Stimulated activated CD8-positive, alpha-beta memory T cell treated with anti-CD3 and anti-CD28 coated beads, Interleukin-4, amount 100 ng/mL, for 24 hours (primary cell): ENCODE data around the gene ADGRG1.
A peak's percentile ranks its signal among the peaks of the same experiment; 100 is the strongest.

Source experiments
- DNase-seq: peaks from one replicate; pipeline ENCODE4 v3.0.0-alpha.2; 2020; ENCODE audit warnings: low read depth

The ADGRG1 gene

DNA sequence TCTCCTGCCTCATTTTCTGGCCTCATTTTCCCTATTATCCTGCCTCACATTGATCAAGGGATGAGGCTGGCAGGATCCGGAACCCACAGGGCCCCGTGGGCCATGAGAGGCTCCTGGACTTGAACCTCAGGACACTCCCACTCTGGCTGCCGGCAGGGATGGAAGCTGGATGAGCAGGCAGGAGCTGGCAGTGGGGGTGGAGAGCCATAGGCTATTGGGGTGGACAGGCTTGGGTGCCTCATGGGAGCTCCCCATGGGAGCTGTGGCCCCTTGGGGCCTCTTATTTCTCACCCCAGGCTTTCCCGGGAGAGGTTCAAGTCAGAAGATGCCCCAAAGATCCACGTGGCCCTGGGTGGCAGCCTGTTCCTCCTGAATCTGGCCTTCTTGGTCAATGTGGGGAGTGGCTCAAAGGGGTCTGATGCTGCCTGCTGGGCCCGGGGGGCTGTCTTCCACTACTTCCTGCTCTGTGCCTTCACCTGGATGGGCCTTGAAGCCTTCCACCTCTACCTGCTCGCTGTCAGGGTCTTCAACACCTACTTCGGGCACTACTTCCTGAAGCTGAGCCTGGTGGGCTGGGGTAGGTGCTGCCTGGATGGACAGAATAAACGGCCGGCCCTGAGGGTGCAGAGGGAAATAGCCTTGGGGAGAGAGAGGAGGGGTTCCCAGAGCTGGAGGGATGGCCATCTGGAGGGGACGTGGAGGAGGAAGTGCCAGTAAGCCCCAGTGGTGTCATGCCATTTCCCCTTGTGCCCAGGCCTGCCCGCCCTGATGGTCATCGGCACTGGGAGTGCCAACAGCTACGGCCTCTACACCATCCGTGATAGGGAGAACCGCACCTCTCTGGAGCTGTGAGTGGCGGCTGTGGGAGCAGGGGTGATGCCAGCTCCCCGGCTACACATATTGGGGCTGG lies 55.5 kb downstream of the ADGRG1 start:
- no peak for DNase-seq

DNA sequence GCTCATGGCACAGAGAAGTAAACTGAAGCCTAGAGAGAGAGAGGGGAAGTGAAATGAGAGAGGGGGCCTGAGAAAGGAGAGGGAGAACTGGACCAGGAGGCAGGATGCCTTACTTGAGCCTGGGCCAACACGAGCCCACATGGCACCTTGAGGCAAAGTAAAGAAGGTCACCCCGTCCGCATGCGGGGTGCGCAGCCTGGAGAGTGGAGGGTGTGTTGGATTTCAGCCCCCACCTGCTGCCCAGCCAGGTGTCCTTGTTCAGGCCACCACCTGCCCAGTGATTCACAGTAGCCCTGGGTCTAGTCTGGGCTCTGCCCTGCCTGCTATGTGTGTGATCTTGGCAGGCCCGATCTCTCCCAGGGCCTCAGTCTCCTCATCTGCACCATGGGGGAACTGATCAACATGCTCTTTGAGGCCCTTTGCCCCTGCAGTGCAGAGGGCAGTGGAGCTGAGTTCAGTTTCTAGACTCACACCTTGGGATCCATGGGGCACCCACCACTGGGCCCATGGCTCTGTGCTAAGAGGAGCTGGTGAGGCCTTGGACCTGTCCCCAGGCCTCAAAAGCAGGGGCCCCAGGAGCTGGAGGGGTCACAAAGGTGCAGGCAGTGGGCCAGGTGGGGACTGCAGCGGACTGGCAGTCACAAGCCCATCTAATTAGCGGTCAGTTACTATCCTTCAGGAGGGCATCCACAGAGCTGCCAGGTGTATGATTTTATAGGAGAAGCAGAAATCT lies 56.4 kb downstream of the ADGRG1 start:
- no peak for DNase-seq

DNA sequence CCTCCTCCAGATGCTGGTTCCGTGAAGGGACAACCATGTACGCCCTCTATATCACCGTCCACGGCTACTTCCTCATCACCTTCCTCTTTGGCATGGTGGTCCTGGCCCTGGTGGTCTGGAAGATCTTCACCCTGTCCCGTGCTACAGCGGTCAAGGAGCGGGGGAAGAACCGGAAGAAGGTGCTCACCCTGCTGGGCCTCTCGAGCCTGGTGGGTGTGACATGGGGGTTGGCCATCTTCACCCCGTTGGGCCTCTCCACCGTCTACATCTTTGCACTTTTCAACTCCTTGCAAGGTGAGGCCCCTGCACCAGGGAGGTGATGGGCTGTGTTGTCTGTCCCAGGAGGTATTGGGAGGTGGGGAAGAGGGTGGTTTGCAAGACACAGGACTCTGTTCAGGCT lies 57.2 kb downstream of the ADGRG1 start:
- DNase-seq = no peak

DNA sequence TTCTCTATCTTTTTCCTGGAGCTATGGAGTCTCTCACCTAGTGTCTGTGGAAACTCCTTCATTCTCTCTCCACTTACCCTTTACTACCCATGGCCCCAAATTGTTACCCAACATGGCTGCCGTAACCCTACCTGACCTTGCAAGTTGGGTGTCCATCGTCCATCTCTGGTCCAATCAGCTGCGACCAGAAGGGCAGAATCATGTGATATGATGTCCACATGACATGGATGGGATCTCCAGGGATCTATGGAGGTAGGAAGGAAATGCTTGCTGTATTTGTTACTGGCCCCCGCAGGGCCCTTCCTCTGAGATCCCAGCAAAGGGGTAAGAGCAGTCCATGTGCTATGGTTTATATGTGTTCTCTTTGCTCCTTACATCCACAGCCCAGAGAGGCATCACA lies 58.1 kb downstream of the ADGRG1 start:
- DNase-seq = no peak

DNA sequence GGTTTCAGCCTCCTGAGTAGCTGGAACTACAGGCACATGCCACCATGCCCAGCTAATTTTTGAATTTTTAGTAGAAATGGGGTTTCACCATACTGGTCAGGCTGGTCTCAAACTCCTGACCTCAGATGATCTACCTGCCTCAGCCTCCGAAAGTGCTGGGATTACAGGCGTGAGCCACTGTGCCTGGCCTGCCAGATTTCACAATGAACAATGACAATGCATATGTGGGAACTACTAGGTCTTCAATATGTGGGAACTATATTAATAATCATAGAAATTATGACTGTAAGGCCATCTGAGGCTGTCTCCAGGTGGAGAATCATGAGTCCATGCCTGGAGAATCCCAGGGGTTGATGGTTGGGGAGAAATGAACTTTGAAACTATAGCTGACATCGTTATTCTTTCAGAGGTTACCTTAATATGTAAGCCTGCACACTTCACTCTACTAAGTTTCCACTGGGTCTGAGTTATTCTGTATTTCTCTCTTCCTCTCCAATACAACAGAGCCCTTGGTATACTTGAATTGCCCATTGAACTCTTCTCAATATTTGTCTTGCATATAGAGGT lies 59.0 kb downstream of the ADGRG1 start:
- no peak for DNase-seq

DNA sequence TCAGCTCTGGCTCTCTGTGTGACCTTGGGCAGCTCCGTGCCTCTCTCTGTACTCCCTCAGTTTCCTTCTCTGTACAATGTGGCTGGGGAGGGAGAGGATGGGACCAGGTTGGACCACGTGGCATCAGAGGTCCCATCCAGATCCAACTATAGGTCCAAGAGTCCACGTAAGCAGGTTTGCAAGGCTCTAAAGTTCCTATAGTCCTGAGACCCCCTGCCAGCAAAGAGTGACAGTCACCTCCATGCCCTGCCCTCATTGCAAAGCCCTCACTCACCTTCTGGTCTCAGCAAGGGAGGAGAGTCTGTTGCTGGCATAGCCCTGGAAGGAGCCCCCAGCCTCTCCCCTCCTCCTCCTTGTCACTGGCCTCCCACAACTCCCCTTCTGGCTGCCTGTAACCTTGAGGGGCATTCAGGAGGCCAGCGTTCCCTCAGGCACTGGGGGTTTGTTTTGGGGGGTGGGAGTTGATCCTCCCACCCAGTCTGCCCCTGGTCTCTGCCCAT lies 60.1 kb downstream of the ADGRG1 start:
- no peak for DNase-seq

DNA sequence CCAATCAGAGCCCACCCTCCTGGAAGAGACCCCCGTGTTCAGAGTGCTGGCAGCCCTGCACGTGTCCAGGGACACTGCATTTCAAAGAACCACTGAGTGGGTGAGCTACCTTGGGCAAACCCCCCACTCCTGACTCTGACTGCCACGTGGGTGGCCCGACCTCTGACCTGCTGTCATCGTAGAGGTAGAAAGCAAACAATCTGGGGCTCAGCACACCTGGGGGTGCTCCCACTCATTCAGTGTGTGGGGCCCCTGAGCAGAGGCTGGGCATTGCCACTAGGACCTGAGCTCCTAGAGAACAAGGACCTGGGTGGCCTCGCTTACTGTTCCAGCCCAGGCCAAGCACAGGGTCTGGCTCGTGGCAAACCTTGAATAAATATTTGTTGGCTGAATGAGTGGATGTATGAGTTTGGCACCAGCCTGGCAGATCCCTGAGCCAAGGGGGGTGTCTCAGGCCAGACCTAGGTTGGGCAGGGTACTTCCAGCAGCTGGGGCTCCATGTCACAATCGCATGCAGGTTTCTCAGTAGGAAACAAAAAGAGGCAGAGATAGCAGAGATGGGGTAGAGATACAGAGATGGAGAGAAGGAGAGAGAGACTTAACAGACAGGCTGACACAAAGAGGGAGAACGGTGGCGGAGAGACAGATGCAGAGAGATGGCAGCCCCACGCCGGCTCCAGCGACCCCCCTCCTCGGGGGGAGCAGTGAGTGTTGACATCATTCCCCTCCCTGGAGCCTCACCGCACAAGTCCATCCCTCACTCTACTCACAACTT lies 60.7 kb downstream of the ADGRG1 start:
- DNase-seq = no peak

DNA sequence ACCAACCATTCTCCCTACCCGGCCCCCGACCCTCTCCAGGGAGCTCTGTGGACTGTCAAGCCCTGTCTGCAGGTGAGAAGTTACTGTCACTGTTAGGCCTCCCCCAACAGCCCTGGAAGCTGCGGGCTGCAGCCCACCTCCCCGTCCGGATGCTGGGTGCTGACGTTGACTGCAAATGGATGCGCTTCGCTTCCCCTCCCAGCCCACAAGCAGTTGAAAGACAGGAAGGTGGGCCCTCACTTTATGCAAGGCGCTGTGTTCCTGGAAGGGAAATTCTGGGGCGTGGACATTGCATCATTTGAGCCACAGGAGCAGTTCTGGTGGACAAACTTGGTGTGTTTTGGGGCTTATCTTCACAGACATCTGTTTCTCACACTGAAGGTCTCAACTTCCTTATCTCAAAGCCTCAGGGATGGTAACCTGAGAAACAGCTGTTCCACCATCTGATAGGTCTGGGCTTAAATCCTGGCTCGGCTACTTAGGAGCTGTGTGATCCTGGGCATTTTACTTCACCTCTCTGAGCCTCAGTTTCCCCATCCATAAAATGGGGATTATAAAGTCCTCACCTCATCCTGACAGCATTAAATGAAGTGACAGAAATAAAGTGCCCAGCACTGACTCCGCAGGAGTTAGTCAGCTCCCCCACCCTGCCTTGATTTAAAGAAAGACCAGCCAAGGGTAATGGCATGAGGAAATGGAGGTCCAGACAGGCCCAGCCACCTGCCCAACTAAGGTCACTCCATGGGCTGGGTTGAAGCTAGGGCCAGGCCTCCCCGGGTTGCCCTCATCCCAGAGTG lies 61.5 kb downstream of the ADGRG1 start:
- peak; percentile 22 for DNase-seq

DNA sequence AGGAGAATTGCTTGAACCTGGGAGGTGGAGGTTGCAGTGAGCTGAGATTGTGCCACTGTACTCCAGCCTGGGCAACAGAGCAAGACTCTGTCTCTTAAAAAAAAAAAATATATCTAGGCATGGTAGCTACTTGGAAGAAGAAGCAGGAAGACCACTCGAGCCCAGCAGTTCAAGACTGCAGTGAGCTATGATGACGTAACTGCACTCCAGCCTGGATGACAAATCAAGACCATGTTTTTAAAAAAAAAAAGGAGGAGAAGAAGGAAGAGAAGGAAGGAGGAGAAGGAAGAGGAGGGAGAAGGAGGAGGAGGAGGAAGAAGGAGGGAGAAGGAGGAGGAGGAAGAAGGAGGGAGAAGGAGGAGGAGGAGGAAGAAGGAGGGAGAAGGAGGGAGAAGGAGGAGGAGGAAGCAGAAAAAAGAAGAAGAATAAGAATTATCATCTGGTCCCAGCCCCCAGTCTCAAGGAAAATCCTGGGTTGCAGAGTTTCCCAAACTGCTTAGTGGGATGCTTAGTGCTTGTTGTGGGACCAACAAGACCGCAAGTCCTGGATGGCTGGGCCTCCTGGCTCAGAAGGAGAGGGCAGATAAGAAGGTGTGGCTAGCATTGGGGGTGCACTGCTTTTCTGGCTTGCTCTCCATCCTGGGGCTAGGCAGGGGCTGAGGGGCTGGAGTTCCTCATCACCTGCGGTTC lies 62.5 kb downstream of the ADGRG1 start:
- DNase-seq = no peak

DNA sequence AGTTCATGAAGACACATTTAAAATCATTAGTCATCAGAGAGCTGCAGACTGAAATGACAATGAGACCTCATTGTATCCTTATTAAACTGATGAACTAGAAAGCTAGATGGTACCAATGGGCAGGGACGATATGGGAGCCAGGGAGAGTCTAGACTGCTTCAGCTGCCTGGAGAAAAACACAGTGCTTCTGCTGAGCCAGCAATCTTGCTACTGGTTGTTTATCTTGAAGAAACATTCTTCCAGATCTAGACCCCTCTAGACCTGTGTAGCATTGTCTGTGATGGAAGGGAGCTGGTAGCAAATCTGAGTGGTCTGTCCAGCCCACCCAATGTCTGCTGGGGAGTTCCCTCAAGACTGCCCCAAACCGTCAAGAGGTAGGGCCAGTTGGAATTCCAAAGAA lies 64.2 kb downstream of the ADGRG1 start:
- DNase-seq = no peak

DNA sequence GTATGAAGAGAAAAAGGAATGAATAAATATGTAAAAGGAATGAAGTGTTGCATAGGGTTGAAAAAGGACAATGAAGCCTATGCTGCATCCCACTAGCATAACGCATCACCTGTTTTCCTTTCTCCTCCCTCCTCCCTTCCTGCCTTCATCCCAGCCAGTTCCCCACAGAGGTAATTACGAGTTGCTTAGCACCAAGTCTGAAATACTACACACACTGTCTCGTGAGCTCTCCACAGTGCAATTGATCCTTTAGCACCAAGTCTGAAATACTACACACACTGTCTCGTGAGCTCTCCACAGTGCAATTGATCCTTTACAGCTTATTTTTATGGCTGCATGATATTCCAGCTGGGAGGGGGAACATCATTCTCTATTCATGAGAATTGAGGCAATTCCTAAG lies 65.1 kb downstream of the ADGRG1 start:
- no peak for DNase-seq

DNA sequence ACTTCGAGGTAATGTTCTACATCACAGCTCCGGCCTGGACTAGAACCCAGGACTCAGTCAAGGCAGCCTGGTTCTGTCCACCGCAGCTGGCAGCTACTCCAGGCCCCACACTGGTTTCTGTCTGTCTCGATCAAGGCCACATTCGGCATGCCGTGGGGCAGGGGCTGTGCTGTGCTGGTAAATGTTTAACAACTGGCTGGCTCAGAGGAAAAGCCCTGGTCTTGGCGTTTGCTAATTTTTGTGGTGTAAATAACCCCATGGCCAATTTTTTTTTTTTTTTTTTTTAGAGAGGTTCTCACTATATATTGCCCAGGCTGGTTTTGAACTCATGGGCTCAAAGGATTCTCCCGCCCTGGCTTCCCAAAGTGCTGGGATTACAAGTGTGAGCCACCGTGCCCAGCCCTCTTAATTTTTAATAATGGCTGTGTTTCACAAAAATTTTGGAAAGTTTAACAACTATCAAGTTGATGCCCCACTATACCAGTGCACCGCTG lies 65.8 kb downstream of the ADGRG1 start:
- DNase-seq = no peak

DNA sequence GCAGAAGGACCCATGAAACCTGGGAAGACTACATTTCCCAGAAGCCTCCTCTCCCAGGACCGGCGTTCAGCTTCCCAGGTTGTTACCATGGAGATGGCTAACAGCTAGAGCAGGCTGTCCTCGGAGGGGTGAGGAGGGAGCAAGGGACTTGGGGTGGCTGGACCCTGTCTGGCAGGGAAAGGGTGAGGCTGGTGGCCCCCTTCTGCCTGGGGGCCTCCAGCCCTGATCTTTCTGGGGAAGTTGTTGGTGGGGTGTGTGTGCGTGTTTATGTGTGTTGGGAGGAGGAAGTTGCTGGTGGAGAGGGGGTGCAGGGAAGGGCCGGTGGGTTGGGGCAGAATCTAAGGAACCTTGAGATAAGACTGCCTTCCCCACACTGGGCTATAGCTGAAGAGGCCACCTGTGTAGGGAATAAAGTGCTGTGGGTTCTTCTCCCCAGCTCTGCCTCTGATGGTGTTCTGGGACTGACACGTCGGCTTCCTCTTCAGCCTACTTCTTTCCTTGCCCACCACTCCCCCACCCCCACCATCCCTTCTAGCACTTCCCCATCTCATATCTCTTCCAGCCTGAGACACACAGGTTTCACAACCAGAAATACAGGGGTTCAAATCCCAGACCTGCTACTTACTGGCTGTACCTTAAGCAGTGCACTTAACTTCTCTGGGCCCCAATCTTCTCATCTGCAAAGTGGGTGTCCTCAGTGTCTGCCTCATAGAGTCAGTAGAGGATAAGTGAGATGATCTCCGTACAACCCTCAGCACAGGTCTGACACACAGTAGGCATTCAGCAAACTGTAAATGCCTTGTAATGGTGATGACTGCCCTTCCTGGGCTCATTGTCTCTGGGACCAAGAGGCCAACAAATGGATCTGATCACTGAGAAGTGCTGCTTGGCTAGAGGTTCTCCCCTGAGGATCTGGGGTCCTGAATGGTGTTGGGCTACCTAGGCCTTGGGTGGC lies 66.6 kb downstream of the ADGRG1 start, which contains the start of gene DRC7:
DRC7 (plus strand) TSS at position 82 of the 955 bp plus-strand sequence. CDS start 3,144 bp downstream, outside the sequence.
- DNase-seq = no peak

DNA sequence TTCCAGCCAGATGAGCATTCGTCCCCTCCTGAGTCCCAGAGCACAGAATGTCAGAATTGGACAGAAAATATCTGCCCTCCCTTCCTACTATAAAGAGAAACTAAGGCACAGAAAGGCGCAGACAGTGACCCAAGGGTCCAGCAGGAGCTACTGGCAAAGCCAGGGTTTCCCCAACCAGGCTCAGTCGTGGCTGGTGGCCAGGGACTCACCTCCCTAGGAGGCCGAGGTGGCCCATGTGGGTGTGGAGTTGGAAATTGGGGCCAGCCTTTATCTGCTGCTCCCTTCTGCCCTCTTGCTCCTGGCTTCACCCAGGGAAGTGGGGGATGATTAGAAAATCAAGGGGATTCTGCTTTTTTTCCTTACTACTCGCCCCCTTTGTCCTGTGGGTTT lies 67.2 kb downstream of the ADGRG1 start:
- DNase-seq = no peak

DNA sequence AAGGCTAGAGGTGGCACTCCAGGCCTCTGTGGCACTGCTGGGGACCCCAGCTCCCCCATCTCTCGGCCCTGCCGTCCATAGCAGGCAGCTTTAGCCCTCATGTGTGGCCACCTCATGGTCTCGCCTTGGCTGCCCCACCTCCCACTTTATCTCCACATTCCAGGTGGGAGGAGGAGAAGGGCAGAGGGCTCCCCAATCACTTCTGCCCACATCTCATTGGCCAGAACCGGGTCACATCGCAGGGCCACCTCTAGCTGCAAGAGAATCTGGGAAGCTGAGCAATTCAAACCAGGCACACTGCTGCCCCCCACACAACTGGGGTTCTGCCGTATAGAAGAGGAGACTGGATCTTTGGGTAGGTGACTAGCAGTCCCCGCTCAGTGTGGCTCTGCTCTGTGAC lies 67.8 kb downstream of the ADGRG1 start:
- no peak for DNase-seq

DNA sequence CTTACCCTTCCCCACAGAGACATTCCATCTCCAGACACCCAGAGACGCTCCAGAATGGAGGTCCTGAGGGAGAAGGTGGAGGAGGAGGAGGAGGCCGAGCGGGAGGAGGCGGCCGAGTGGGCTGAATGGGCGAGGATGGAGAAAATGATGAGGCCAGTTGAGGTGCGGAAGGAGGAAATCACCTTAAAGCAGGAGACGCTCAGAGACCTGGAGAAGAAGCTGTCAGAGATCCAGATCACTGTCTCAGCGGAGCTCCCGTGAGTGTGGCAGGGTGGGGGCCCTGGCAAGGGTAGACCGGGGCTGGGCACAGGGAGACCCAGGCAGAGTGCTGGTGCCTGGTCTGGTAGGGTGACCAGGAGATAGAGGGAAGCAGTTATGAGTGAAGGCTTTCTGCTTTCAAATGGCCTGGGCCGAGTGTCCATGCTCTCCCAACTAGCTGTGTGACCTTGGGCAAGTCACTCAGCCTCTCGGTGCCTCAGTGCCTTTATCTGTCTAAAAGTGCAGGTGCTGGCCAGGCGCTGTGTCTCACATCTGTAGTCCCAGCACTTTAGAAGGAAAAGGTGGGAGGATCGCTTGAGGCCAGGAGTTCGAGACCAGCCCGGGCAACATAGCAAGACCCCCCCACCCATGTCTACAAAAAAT lies 69.6 kb downstream of the ADGRG1 start:
- no peak for DNase-seq

DNA sequence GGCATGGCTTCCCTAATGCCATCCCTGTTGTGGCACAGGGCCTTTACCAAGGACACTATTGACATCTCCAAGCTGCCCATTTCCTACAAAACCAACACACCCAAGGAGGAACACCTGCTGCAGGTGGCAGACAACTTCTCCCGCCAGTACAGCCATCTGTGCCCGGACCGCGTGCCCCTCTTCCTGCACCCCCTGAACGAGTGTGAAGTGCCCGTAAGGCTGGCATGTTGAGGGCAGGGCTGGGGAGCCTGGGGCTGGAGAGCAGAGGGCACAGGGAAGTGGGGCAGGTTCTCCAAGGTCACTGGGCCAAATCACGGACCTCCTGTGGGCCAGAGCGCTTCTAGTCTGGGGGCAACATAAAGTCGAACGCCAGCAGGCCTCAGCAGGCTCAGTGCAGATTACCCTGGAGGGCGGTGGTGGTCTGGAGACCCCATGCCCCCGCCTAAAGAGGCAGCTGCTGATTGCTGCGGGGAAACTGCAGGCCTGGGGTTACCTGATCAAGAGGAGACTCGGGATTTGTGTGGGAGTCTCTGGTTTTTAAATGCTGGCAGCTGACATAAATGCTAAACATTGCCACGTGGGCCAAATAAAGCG lies 70.5 kb downstream of the ADGRG1 start:
- DNase-seq = no peak

DNA sequence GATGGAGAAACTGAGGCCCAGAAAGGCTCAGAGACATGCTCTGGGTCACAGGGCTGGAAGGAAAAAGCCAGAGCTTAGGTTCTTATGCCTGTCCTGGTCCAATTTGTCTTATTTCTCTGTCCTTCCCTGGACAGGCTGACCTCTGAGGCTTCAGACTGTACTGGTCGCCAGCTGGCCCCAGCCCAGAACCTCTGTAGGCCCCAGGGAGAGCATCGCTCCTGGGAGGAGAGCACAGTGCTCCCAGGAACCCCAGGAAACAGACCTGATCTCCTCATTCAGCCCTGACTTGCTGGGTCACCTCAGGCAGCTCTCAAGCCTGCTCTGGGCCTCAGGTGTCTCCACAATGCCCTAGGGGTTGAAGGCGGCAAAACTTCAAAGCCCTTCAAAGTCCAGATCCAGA lies 71.1 kb downstream of the ADGRG1 start:
- no peak for DNase-seq
